OCI-LY7 (cell line): ENCODE data around the gene ZMIZ1.

Source experiments
- EZH2phosphoT487 ChIP-seq: fragments of 200-600 bp; sonication (generic); IDR thresholded peaks from 2 replicates; pipeline ENCODE4 v1.6.1; 2018; ENCODE audit warnings: low read depth, borderline replicate concordance, mild to moderate bottlenecking, mixed run types, antibody characterized with exemption, low read length, moderate library complexity, mixed read lengths
- TF ChIP-seq, protein P1 (sequence below): fragments of 200-600 bp; sonication (generic); conservative IDR thresholded peaks from 2 replicates; pipeline ENCODE4 v1.5.1; 2014; ENCODE audit warnings: mild to moderate bottlenecking, antibody characterized with exemption, low read length, moderate library complexity, mixed read lengths

DNA sequence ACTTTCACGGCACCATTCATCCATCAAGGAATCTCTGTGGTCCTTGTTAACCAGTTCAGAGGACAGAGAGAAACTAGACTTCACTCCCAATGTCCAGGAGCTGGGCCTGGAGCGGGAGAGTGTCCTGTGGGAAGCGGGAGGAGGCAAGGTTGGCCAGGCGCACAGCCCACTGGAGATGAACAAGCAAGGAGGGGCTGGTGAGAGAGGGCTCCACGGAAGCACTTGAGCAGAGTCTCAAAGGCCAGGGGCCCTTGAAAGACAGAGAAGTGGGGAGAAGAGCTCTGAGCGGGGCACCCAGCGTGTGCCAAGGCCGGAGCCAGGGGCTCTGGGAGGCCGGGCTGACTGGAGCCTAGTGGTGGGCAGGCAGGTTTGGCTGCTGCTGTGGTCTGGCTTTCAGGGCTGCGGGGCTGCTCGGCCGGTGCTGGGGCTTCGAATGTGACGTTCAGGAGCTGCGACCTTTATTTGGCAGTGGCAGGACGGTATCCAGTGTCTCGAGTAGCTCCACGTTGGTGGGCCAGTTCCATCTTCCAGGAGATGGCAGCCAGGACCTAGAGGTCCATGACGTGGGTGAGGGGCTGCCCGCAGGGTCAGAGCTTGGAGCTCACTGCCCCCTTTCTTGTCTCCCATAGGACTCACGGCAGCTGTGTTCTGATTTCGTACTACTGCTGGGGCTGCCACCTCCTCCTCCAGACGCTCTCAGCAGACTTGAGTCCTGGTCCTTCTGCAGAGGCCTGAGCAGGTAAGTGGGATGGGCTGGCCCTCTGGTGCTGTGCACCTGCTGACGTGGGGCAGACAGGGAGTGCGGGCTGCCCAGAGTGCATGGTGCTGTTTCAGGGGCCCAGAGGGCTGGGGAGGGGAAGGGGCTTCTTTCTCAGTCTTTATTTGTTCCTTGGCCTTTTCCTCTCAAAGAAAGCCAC lies 49.8 kb downstream of the ZMIZ1 start:
- TF ChIP-seq, protein P1, sequence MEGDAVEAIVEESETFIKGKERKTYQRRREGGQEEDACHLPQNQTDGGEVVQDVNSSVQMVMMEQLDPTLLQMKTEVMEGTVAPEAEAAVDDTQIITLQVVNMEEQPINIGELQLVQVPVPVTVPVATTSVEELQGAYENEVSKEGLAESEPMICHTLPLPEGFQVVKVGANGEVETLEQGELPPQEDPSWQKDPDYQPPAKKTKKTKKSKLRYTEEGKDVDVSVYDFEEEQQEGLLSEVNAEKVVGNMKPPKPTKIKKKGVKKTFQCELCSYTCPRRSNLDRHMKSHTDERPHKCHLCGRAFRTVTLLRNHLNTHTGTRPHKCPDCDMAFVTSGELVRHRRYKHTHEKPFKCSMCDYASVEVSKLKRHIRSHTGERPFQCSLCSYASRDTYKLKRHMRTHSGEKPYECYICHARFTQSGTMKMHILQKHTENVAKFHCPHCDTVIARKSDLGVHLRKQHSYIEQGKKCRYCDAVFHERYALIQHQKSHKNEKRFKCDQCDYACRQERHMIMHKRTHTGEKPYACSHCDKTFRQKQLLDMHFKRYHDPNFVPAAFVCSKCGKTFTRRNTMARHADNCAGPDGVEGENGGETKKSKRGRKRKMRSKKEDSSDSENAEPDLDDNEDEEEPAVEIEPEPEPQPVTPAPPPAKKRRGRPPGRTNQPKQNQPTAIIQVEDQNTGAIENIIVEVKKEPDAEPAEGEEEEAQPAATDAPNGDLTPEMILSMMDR: no peak
- no peak for TF ChIP-seq EZH2phosphoT487
